ENCODE measurements around the gene ATP6V0A1.
"Not testable (repeated sequence)": the region's sequence is repeated elsewhere in the genome, so short reads cannot be mapped to it uniquely, and the experiment has no call there.

ATP6V0A1 gene

DNA sequence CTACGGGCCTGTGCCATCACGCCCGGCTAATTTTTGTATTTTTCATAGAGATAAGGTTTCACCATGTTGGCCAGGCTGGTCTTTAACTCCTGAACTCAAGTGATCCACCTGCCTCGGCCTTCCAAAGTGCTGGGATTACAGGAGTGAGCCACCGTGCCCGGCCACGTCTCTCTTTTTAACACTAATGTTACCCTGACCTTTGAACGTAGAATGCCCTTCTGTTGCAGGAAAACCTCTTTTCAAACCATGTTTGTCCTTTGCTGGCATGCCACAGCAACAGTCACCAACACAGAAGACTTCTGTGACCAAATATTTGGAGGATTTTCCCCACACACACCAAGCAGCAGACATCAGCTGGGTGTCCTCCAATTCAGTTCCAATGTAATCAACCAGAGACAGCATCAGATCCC, 86.2 kb downstream of the ATP6V0A1 start:
- no peak for DNase-seq

DNA sequence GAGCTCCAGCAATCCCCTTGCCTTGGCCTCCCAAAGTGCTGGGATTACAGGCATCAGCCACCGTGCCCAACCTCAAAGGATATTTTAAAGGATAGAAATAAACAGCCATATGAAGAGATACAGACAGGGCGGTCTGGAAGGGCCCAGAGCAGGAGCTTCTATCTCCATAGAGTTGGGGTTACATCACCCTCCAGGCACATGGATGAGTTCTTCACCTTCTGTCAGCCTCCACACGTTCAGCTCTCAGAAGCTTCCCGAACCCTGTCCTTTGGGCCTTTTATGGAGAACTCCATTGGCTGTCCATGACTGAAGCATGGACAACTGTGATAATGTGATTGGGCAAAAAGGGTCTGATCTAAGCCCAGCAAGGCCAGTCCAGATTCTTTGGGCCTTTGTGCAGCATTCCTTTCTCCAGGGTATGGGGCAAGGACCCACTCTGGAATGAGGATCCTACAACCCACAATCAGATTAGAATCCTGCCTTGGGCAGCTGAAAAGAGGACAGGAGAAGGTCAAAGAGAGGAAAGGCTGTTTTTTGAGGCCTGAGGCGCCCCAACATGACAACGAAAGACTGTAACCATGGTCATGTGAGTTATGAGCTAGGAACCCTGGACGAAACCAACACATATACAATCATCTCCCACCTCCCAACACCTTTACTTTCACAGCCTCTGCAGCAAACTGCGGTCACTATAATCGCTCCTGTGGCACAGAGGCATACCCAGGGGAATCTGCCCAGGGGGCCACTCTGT, 87.3 kb downstream of the ATP6V0A1 start:
- DNase-seq = not testable (repeated sequence)

DNA sequence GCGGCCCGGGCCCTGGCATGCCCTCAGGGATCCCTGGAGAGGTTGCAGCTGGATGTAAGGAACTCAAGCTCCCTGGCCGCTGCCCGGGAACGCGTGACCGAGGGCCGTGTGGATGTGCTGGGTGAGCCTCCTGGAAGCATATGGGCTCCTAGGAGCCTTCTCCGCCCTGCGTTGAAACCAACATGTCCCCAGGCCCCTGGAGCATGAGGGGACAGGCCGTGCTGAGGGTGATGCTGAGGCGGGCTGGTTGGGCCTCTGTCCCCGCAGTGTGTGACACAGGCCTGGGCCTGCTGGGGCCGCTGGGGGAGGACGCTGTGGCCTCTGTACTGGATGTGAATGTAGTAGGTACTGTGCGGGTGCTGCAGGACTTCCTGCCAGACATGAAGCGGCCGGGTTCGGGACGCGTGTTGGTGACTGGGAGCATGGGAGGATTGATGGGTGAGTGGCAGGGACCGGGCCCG, 88.4 kb downstream of the ATP6V0A1 start:
- DNase-seq = no peak

DNA sequence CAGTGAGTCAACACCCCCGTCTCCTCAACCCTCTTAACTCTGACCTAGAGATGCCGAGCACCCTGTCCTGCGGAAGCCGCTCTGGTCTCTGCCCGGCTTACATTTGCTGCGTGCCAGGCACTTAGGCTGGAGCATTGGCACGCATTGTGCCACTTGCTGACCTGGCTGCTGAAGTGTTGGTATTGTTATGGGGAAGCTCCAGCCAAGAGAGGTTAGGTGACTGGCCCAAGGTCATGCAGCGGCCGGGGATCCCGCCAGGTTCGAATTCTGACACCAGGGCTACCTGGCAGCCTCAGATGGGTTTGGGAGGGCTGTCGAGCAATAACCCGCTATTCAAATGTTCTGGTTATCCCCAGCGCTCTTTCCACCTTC, 89.0 kb downstream of the ATP6V0A1 start:
- no peak for DNase-seq

DNA sequence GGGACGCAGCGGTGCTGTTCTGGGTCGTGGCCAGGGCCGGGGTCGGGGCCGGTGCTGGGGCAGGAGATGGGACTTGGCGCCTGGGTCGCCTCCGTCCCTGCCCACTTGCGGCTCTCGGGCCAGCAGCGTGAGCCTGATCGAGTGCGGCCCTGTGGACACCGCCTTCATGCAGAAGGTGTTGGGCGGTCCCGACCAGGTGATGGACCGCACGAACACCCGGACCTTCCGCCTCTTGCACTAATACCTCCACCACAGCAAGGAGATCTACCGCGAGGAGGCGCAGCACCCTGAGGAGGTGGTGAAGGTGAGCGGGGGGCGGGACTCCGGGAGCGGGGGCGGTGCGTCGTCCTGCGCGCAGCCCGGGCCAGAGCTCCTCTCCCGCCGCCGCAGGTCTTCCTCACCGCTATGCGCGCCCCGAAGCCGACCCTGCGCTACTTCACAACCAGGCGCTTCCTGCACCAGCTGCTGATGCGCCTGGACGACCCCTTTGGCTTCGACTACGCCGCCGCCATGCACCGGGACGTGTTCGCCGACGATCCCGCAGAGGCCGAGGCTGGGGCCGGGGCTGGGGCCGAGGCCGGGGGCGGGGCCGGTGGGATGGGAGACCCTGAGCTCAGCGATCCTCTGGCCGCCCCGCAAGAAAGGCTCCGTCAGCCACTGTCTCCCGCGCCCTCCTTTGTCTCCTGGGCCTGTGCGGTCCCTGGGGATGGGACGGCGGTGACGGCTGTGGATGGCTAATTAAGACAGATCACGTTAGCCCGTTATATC, 89.6 kb downstream of the ATP6V0A1 start:
- DNase-seq = peak; percentile 87

DNA sequence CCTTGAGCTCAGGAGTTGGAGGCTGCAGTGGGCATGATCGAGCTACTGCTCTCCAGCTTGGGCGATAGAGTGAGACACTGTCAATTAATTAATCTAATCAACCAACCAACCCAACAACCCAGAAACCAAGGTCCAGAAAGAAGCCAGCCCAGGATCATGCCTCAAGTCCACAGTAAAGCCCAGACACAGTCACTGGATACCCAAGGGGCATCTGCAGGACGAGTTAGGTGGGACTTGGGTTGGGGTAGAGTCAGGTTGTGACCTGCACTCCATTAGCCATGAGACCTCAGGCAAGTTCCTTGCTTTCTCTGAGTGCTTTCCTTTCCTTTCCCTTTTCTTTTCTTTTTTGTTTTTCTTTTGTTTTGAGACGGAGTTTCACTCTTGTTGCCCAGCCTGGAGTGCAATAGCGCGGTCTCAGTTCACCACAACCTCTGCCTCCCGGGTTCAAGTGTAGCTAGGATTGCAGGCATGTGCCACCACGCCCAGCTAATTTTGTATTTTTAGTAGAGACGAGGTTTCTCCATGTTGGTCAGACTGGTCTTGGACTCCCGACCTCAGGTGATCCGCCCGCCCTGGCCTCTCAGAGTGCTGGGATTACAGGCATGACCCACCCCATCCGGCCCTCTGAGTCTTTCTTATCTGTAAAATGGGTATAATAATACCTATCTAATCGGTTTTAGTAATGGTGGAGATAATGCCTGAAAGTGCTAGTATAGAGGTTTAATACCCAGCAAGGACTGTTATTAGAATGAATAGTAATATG, 90.5 kb downstream of the ATP6V0A1 start:
- DNase-seq = no peak

DNA sequence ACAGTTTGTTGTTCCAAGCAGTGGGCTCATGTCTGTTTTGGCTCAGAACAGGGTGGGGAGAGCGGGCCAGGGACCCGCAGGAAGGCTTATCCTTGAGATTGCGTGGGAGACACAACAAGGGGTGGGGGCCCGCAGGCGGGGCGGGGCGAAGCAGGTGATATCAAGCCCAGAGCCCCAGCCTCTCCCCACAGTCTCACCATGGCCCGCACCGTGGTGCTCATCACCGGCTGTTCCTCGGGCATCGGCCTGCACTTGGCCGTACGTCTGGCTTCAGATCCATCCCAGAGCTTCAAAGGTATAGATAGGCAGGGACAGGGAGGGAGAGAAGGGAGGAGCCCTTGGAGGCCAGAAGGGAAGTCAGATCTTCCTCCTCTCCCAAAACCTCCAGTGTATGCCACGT, 94.1 kb downstream of the ATP6V0A1 start, which contains the start of gene HSD17B1:
HSD17B1 (plus strand) TSS at position 188 of the 400 bp plus-strand sequence; CDS start at position 199, 11 bp downstream.
- DNase-seq = not testable (repeated sequence)

DNA sequence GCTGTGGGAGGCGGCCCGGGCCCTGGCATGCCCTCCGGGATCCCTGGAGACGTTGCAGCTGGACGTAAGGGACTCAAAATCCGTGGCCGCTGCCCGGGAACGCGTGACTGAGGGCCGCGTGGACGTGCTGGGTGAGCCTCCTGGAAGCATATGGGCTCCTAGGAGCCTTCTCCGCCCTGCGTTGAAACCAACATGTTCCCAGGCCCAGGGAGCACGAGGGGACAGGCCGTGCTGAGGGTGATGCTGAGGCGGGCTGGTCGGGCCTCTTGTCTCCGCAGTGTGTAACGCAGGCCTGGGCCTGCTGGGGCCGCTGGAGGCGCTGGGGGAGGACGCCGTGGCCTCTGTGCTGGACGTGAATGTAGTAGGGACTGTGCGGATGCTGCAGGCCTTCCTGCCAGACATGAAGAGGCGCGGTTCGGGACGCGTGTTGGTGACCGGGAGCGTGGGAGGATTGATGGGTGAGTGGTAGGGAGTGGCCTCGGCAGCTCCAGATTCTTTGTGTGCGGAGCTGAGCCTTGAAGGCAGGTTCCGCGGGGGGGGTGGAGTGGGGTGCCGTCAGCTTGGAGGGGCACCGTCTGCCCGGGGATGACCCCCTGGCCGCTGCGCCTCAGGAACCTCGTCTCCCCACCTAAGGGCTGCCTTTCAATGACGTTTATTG, 94.6 kb downstream of the ATP6V0A1 start:
- no peak for DNase-seq

DNA sequence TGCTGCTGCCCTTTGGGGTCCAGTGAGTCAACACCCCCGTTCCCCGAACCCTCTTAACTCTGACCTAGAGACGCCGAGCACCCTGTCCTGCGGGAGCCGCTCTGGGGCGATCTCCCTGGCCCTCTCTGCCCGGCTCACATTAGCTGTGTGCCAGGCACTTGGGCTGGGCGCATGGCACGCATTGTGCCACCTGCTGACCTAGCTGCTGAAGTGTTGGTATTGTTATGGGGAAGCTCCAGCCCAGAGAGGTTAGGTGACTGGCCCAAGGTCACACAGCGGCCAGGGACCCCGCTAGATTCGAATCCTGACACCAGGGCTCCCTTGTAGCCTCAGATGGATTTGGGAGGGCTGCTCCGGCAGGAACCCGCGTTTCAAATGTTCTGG, 95.2 kb downstream of the ATP6V0A1 start:
- no peak for DNase-seq

DNA sequence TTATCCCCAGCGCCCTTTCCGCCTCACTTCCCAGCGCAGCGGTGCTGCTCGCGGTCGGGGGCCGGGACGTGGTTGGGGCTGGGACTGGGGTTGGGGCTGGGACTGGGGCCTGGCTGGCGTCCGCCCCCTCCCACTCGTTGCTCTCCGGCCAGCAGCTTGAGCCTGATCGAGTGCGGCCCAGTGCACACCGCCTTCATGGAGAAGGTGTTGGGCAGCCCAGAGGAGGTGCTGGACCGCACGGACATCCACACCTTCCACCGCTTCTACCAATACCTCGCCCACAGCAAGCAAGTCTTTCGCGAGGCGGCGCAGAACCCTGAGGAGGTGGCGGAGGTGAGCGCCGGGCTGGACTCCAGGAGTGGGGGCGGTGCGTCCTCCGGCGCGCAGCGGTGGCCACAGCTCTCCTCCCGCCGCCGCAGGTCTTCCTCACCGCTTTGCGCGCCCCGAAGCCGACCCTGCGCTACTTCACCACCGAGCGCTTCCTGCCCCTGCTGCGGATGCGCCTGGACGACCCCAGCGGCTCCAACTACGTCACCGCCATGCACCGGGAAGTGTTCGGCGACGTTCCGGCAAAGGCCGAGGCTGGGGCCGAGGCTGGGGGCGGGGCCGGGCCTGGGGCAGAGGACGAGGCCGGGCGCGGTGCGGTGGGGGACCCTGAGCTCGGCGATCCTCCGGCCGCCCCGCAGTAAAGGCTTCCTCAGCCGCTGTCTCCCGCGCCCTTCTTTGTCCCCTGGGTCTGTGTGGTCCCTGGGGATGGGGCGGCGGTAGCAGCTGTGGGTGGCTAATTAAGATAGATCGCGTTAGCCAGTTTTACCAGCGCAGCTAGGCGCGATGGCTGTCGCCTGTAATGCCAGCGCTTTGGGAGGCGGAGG, 95.8 kb downstream of the ATP6V0A1 start:
- peak; percentile 89 for DNase-seq

DNA sequence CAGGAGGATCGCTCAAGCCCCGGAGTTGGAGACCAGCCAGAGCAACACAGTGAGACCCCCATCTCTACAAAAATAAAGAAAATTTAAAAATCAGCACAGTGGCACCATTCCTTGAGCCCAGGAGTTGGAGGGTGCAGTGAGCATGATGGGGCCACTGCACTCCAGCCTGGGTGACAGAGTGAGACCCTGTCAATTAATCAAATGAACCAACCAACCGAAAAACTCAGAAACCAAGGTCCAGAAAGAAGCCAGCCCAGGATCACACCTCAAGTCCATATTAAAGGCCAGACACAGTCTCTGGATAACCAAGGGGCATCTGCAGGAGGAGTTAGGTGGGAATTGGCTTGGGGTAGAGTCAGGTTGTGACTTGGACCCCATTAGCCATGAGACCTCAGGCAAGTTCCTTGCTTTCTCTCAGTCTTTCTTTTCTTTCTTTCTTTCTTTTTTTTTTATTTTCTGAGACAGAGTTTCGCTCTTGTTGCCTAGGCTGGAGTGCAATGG, 96.5 kb downstream of the ATP6V0A1 start:
- no peak for DNase-seq

DNA sequence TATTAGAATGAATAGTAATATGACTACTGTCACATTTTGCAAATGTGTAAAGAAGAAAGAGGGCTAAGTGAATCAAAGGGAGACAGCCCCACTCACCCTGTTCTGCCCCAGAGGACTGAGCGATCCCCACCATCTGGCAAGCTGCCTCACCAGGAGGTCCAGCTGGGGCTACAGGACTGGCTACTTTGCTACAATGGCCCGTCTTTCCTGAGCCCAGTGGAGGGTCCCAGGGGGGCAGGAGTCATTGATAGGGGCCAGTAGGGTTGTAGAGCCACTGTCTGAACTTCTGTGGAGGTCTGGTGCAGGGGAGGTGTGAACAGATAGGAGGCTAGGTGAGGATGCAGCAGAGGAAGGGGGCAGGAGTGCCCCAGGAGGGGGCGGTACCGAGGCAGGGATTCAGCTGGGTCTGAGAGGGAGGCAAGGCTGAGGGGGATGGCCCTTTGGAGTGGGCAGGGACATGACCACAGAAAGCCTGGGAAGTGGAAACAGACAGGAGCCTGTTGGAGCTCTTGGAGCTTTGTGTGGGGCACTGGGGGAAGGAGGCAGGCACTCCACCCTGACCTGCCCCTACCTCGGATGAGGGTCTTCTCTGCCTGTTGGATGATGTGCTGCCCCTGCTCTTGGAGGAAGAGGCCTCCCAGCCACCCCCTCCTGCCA, 97.4 kb downstream of the ATP6V0A1 start:
- DNase-seq = not testable (repeated sequence)

DNA sequence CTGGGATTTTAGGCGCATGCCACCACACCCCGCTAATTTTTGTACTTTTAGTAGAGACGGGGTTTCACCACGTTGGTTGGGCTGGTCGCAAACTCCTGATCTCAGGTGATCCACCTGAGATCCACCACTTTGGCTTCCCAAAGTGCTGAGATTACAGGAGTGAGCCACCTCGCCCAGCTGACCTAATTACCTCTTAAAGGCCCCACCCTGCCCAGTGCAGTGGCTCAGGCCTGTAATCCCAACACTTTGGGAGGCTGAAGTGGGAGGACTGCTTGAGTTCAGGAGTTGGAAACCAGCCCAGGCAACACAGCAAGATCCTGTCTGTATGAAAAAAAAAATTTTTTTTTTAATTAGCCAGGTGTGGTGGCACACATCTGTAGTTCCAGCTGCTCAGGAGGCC, 100.4 kb downstream of the ATP6V0A1 start:
- DNase-seq = no peak

DNA sequence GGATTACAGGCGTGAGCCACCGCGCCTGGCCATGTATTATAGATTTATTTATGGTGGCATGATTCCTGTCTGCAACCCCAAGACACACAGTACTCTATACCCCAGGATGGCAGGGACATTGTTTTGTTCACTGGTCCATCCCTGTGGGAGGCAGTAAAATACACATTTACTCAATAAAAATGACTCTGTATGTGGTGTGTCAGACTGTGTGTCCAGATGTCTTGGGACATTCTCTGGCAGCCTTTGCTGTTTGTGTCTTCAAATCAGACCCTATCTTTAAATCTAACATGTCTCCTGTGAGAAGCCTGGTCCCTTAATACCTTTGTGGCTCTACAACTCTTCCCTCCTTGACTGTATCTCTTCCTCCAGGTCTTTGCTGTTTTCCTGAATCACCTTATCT, 101.6 kb downstream of the ATP6V0A1 start:
- no peak for DNase-seq

DNA sequence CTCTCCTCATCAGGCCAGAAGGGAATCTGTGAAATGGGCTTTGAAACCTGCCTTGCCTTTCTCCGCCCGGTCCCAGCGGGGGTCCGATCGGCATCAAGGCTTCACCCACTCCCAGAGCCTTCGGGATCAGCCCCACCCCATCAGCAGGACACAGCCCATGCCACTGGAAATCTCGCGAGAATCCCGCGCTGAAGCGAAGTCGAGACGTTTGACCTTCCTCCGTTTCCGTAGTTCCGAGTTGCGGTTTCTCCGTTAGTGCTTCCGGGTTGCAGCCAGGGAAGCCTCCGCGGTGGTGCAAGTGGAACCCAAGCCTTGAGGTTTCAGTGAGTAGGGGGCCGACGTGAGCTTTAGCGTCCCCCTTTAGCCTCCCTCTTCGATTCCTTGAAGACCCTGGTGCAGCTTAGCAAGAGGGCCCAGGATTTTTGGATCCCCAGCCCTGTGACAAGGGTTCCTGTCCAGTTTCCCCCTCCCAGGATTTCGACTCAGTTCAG, 103.3 kb downstream of the ATP6V0A1 start, which contains the start of gene COASY:
COASY (plus strand) TSS at position 252 of the 491 bp plus-strand sequence. CDS start 475 bp downstream, outside the sequence.
- peak; percentile 96 for DNase-seq

DNA sequence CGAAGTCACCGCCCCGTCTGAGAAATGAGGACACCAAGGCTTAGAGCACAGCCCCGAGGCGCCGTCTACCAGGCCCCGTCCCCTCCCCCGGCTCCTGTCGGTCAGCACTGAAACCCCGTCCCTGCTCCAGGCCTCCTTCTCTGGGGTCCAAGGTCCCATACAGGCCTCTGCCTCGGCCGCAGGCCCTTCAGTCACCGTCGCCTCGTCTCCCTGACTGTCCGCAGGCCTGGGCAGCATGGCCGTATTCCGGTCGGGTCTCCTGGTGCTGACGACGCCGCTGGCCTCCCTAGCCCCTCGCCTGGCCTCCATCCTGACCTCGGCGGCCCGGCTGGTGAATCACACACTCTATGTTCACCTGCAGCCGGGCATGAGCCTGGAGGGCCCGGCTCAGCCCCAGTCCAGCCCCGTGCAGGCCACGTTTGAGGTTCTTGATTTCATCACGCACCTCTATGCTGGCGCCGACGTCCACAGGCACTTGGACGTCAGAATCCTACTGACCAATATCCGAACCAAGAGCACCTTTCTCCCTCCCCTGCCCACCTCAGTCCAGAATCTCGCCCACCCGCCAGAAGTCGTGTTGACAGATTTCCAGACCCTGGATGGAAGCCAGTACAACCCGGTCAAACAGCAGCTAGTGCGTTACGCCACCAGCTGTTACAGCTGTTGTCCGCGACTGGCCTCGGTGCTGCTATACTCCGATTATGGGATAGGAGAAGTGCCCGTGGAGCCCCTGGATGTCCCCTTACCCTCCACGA, 103.9 kb downstream of the ATP6V0A1 start:
- no peak for DNase-seq

DNA sequence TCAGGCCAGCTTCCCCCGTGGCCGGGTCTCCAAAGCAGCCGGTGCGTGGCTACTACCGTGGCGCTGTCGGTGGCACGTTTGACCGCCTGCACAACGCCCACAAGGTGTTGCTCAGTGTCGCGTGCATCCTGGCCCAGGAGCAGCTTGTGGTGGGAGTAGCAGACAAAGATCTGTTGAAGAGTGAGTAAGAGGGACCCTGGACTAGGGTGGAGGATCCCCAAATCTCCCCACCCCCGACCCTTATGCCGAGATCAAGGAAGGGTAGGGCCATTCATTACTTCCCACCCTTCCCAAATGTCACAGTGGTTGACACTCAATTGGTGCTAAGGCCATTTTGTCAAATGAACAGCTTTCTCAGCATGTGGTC, 104.4 kb downstream of the ATP6V0A1 start:
- no peak for DNase-seq

DNA sequence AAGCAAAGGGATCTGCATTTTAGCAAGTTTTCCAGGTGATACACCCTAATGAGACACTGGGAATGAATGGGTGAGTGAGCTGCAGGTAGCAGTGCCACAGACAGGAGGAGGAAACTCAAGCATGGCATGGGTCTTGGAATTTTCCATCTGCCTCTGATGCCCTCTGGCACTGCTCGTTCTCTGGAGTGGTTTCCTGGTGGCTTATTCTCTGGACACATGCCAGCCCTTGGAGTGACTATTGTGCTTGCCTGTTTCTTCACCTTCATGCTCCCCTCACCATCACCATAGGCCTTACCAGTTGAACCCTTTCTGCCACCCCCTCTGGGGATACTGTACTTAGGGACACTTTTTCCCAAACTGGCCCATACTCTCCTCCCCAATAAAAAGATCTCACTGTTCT, 104.9 kb downstream of the ATP6V0A1 start:
- no peak for DNase-seq

DNA sequence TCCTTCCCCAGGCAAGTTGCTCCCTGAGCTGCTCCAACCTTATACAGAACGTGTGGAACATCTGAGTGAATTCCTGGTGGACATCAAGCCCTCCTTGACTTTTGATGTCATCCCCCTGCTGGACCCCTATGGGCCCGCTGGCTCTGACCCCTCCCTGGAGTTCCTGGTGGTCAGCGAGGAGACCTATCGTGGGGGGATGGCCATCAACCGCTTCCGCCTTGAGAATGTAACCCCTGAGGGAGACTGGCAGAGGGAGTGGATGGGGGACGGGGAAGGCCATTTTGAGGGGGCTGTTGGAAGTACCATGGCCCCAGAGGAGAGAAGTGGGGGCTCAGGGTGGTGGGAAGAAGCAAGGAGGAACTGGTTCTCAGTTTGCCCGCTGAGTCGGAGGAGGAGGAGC, 105.3 kb downstream of the ATP6V0A1 start:
- no peak for DNase-seq
